HG03571 (cell line): ENCODE data around the gene KLHL22.

Source experiments
- ATAC-seq: cut with Tn5 transposase; IDR thresholded peaks from one replicate; pipeline ENCODE4 v1.9.1; 2021; ENCODE audit not compliant: unreplicated experiment

KLHL22 gene

GRCh38 chr22:20450551-20450906 is 45.1 kb downstream of the KLHL22 start:
- no peak for ATAC-seq

- no peak for ATAC-seq
Observed at GRCh38 chr22:20449819-20450550, 45.6 kb downstream of the KLHL22 start.

GRCh38 chr22:20448630-20449029 is 47.0 kb downstream of the KLHL22 start:
- ATAC-seq = no peak

GRCh38 chr22:20446383-20446970 is 49.1 kb downstream of the KLHL22 start:
- no peak for ATAC-seq

- ATAC-seq = no peak
Observed at GRCh38 chr22:20444325-20444724, 51.3 kb downstream of the KLHL22 start.

GRCh38 chr22:20442485-20443284 is 52.9 kb downstream of the KLHL22 start:
- no peak for ATAC-seq

GRCh38 chr22:20441631-20442484 is 53.7 kb downstream of the KLHL22 start:
- no peak for ATAC-seq

- no peak for ATAC-seq
Observed at GRCh38 chr22:20440637-20441591, 54.7 kb downstream of the KLHL22 start.

- ATAC-seq = no peak
Observed at GRCh38 chr22:20439928-20440575, 55.5 kb downstream of the KLHL22 start.

- no peak for ATAC-seq
Observed at GRCh38 chr22:20439556-20439927, 56.1 kb downstream of the KLHL22 start.

- no peak for ATAC-seq
Observed at GRCh38 chr22:20438678-20439492, 56.7 kb downstream of the KLHL22 start.

- ATAC-seq = no peak
Observed at GRCh38 chr22:20438427-20438677, 57.2 kb downstream of the KLHL22 start.

- ATAC-seq = no peak
Observed at GRCh38 chr22:20437613-20438426, 57.8 kb downstream of the KLHL22 start, which contains the start of gene SCARF2. SCARF2 (minus strand) TSS chr22:20437825; CDS start chr22:20437754, 71 bp downstream.

- ATAC-seq = no peak
Observed at GRCh38 chr22:20436768-20437612, 58.6 kb downstream of the KLHL22 start.

GRCh38 chr22:20436307-20436767 is 59.3 kb downstream of the KLHL22 start:
- ATAC-seq = no peak

- no peak for ATAC-seq
Observed at GRCh38 chr22:20435436-20436306, 59.9 kb downstream of the KLHL22 start.
